ENCODE results near the gene SNX8.
A peak's percentile ranks its signal among the peaks of the same experiment; 100 is the strongest.

SNX8 gene

GRCh38 chr7:2242541-2243429, 71.5 kb downstream of the SNX8 start:
- peak in 1 of 2 experiments; percentile 71 for DNase-seq

- DNase-seq: peak; percentile 56 to 85
These were observed 72.4 kb downstream of the SNX8 start, which contains the start of the genes MRM2 and NUDT1 for GRCh38 chr7:2241580-2242540. MRM2 (minus strand) TSS chr7:2242205; CDS start chr7:2242169, 36 bp downstream. NUDT1 (plus strand) TSS chr7:2242226; CDS start chr7:2244575, 2,349 bp downstream.

- no peak for DNase-seq
These were observed 75.0 kb downstream of the SNX8 start for GRCh38 chr7:2239242-2239641.

- DNase-seq: no peak
These were observed 77.1 kb downstream of the SNX8 start for GRCh38 chr7:2237109-2237602.

- no peak for DNase-seq
These were observed 80.3 kb downstream of the SNX8 start for GRCh38 chr7:2233926-2234325.

- peak; percentile 84 to 87 for DNase-seq
These were observed 81.3 kb downstream of the SNX8 start, which contains the start of gene MAD1L1 for GRCh38 chr7:2232766-2233520. MAD1L1 (minus strand) TSS chr7:2232945; CDS start chr7:2230133, 2,812 bp downstream.

GRCh38 chr7:2231992-2232765, 82.1 kb downstream of the SNX8 start:
- no peak for DNase-seq

- DNase-seq: no peak
These were observed 83.4 kb downstream of the SNX8 start for GRCh38 chr7:2230882-2231281.

GRCh38 chr7:2230226-2230625, 84.0 kb downstream of the SNX8 start:
- no peak for DNase-seq

GRCh38 chr7:2229467-2229866, 84.8 kb downstream of the SNX8 start:
- DNase-seq: no peak

- no peak for DNase-seq
These were observed 85.3 kb downstream of the SNX8 start for GRCh38 chr7:2228921-2229320.

- no peak for DNase-seq
These were observed 86.5 kb downstream of the SNX8 start for GRCh38 chr7:2227699-2228098.

GRCh38 chr7:2225830-2226229, 88.4 kb downstream of the SNX8 start:
- no peak for DNase-seq

GRCh38 chr7:2225336-2225735, 88.9 kb downstream of the SNX8 start:
- no peak for DNase-seq

- DNase-seq: no peak
These were observed 89.3 kb downstream of the SNX8 start for GRCh38 chr7:2224934-2225333.

- DNase-seq: no peak
These were observed 89.7 kb downstream of the SNX8 start for GRCh38 chr7:2224491-2224928.

- DNase-seq: no peak
These were observed 90.9 kb downstream of the SNX8 start for GRCh38 chr7:2223321-2223720.

GRCh38 chr7:2222516-2222915, 91.7 kb downstream of the SNX8 start:
- no peak for DNase-seq

GRCh38 chr7:2220954-2221353, 93.3 kb downstream of the SNX8 start:
- DNase-seq: no peak

GRCh38 chr7:2220506-2220905, 93.7 kb downstream of the SNX8 start:
- DNase-seq: no peak

GRCh38 chr7:2220030-2220429, 94.2 kb downstream of the SNX8 start:
- no peak for DNase-seq
